ENCODE data around the gene KCNJ2.
A peak's percentile ranks its signal among the peaks of the same experiment; 100 is the strongest.

The KCNJ2 gene

DNA sequence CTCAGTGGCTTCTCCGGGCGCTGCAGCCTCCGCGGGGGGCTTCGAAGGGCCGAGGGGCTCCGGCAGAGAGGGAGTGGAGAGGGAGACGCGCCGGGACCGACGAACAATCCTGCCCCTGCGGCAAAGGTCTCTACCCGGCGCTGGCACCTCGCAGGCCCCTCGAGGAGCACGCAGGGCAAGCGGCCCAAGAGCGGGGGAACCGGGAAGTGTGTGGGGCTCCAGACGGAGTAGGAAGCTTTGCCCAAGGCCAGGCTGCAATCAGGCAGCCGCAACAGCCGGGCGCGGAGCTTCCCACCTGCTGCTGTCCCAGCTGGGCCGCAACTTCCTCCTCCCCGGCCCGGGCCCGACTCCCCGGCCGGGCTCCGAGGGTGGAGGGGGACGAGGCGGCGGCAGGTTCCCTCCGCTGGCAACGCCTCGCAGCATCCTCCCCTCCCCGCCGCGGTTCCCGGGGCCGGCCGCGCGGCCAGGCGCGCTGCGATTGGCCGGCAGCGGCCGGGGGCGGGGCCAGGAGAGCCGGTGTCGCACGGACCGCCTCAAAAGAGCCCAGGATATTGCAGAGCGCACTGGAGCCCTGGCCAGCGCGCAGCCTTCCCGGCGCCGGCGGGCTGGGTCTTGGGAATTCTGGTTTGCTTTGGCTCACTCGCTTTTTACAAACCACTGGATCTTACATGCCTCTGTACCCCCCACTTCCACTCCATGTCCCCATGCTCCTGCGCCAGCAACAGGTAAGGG is at the start of gene KCNJ2:
Gene KCNJ2, plus strand, starts transcription at position 556 of the 732 bp plus-strand sequence. CDS start 5,508 bp downstream, outside the sequence.
- TF ChIP-seq, protein P1, sequence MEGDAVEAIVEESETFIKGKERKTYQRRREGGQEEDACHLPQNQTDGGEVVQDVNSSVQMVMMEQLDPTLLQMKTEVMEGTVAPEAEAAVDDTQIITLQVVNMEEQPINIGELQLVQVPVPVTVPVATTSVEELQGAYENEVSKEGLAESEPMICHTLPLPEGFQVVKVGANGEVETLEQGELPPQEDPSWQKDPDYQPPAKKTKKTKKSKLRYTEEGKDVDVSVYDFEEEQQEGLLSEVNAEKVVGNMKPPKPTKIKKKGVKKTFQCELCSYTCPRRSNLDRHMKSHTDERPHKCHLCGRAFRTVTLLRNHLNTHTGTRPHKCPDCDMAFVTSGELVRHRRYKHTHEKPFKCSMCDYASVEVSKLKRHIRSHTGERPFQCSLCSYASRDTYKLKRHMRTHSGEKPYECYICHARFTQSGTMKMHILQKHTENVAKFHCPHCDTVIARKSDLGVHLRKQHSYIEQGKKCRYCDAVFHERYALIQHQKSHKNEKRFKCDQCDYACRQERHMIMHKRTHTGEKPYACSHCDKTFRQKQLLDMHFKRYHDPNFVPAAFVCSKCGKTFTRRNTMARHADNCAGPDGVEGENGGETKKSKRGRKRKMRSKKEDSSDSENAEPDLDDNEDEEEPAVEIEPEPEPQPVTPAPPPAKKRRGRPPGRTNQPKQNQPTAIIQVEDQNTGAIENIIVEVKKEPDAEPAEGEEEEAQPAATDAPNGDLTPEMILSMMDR (IDR thresholded peaks at IDR 0.05; ENCODE audit: insufficient read depth, low read depth, low read length, missing control alignments): no peak
- peak within 1 kb of the TSS; percentile 57 for H3K4me3 ChIP-seq (ENCODE audit: low read length)
- peak; percentile 83 for DNase-seq (ENCODE audit: low read depth)

DNA sequence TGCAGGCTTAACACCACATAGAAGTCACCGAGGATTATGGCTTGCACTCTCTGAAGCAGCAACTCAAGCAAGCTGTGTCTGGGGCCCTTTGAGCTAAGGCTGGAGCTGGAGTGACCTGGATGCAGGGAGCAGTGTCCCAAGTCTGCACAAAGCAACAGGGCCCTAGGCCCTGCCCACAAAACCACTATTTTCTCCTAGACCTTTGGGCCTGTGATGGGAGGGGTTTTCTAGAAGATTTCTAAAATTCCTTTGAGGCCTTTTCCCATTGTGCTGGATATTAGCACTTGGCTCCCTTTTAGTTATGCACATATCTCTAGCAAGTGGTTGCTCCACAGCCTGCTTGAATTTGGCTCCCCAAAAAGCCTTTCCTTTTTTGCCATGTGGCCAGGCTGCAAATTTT is 49.8 kb upstream of the KCNJ2 start:
- H3K4me3 ChIP-seq (ENCODE audit: low read length): no peak overlapping the region
- no peak for DNase-seq (ENCODE audit: low read depth)
- TF ChIP-seq, protein P1 (IDR thresholded peaks at IDR 0.05; ENCODE audit: insufficient read depth, low read depth, low read length, missing control alignments): no peak

DNA sequence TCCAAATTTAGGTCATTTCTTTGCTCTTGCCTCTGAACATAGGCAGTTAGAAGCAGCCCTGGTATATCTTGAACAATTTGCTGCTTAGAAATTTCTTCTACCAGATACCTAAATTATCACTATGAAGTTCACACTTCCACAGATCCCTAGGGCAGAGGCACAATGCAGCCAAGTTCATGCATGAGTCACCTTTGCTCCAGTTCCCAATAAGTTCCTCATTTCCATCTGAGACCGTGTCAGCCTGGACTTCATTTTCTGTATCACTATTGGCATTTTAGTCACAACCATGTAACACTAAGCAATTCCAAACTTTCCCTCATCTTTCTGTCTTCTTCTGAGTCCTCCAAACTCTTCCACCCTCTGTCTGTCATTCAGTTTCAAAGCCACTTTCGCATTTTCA is 49.3 kb upstream of the KCNJ2 start:
- DNase-seq (ENCODE audit: low read depth): peak; percentile 29
- TF ChIP-seq, protein P1 (IDR thresholded peaks at IDR 0.05; ENCODE audit: insufficient read depth, low read depth, low read length, missing control alignments): no peak

DNA sequence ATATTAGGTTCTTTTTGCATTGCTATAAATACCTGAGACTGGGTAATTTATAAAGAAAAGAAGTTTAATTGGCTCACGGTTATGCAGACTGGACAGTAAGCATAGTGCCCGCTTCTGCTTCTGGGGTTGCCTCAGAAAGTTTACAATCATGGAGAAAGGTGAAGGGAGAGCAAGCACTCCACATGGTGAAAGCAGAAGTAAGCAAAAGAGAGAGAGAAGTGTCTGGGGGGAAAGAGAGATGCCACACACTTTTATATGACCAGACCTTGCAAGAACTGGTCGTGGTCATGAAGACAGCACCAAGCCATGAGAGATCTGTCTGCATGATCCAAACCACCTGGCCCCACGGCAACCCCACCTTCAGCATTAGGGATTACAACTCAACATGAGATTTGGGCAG is 48.9 kb upstream of the KCNJ2 start:
- no peak overlapping the region for H3K4me3 ChIP-seq (ENCODE audit: low read length)
- TF ChIP-seq, protein P1 (IDR thresholded peaks at IDR 0.05; ENCODE audit: insufficient read depth, low read depth, low read length, missing control alignments): no peak

More for the DNA sequence above, 49.3 kb upstream of the KCNJ2 start:
- H3K4me3 ChIP-seq (ENCODE audit: low read length): no peak overlapping the region

DNA sequence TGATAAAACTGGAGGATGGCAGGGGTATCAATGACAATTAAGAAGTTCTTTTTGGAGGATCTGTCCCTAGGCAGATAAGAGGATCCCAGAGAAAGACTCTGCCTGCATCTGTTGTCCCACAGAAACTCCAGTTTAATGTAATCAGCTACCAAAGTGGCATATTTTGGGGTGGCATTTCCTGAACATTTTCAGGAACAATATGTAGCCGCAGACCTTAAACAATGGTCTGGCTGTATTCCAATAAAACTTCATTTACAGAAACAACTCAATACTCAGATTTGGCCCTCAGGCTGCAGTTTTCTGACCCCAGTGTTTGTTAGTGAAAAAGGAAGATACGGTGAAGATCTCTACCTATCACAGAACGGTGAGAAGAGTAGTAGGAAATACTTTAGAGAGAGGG is 48.2 kb upstream of the KCNJ2 start:
- no peak overlapping the region for H3K4me3 ChIP-seq (ENCODE audit: low read length)
- no peak for DNase-seq (ENCODE audit: low read depth)
- TF ChIP-seq, protein P1 (IDR thresholded peaks at IDR 0.05; ENCODE audit: insufficient read depth, low read depth, low read length, missing control alignments): no peak

More for the DNA sequence above, 48.9 kb upstream of the KCNJ2 start:
- DNase-seq (ENCODE audit: low read depth): no peak

DNA sequence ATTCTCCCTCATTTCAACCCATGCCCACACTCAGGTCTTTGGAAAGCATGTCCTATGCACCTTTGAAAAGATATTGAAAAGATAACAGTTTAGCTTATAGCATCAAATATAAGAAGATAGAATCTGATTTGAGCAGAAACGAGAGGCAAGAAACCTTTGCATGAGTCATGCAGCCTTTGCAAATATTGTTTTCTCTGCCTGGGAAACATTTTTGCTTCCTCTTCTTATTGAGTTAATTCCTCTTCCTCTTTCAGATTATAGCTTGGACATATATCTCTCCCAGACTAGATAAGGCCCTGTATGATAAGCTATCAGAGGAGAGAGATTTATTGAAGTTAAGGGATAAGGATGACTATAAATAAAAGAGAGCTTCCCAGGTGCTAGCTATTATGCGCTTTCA is 46.1 kb upstream of the KCNJ2 start:
- H3K4me3 ChIP-seq (ENCODE audit: low read length): no peak overlapping the region
- TF ChIP-seq, protein P1 (IDR thresholded peaks at IDR 0.05; ENCODE audit: insufficient read depth, low read depth, low read length, missing control alignments): no peak
- peak; percentile 6 for DNase-seq (ENCODE audit: low read depth)

DNA sequence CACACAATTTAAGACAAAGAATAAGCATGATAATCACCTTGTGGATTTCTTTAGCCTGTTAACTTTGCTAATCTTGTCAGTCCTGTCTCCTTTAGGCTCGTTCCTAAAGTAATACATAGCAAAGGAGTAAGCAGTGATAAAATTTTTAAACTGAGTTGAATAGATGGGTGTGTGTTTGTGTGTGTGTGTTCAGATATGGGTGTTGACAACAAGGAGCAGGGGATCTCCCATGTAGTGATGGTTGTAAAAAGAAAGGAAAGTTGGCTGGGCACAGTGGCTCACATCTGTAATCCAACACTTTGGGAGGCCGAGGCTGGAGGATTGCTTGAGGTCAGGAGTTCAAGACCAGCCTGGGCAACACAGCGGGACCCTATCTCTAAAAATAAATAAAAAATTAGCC is 44.6 kb upstream of the KCNJ2 start:
- TF ChIP-seq, protein P1 (IDR thresholded peaks at IDR 0.05; ENCODE audit: insufficient read depth, low read depth, low read length, missing control alignments): no peak
- no peak overlapping the region for H3K4me3 ChIP-seq (ENCODE audit: low read length)
- no peak for DNase-seq (ENCODE audit: low read depth)

Data from epithelial cell of esophagus (primary cell).